Thyroid gland (tissue), 4 donors: ENCODE data around the gene BCAS3.

Source experiments
- POLR2A ChIP-seq, 2 donors: fragments of 450-650 bp; IDR thresholded peaks; one replicate each; pipeline ENCODE4 v1.6.1; 2017; ENCODE audit warnings: antibody characterized with exemption in 2 of 2, mild to moderate bottlenecking in 2 of 2, moderate library complexity in 1 of 2
- TF ChIP-seq, protein P1 (sequence below), 6 experiments: fragments of 200-600 bp in 3 of 6; fragments of 450-650 bp in 3 of 6; sonication (generic) in 3 of 6; IDR thresholded peaks; one replicate each; pipeline ENCODE4 v1.5.1; 2016 to 2019; ENCODE audit warnings: antibody characterized with exemption in 6 of 6, mild to moderate bottlenecking in 2 of 6, inconsistent platforms in 1 of 6, moderate library complexity in 1 of 6

- TF ChIP-seq, protein P1, sequence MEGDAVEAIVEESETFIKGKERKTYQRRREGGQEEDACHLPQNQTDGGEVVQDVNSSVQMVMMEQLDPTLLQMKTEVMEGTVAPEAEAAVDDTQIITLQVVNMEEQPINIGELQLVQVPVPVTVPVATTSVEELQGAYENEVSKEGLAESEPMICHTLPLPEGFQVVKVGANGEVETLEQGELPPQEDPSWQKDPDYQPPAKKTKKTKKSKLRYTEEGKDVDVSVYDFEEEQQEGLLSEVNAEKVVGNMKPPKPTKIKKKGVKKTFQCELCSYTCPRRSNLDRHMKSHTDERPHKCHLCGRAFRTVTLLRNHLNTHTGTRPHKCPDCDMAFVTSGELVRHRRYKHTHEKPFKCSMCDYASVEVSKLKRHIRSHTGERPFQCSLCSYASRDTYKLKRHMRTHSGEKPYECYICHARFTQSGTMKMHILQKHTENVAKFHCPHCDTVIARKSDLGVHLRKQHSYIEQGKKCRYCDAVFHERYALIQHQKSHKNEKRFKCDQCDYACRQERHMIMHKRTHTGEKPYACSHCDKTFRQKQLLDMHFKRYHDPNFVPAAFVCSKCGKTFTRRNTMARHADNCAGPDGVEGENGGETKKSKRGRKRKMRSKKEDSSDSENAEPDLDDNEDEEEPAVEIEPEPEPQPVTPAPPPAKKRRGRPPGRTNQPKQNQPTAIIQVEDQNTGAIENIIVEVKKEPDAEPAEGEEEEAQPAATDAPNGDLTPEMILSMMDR (IDR thresholded peaks at IDR 0.05), result no peak
- no peak for TF ChIP-seq POLR2A (IDR thresholded peaks at IDR 0.05)
Observed at GRCh38 chr17:61202564-61202963, 524.9 kb downstream of the BCAS3 start.
